OCI-LY7 (cell line): ENCODE results near the gene CYP3A7.

ENCODE experiments used
- EZH2phosphoT487 ChIP-seq: fragments of 200-600 bp; sonication (generic); IDR thresholded peaks from 2 replicates; pipeline ENCODE4 v1.6.1; 2018; ENCODE audit warnings: low read depth, borderline replicate concordance, mild to moderate bottlenecking, mixed run types, antibody characterized with exemption, low read length, moderate library complexity, mixed read lengths
- TF ChIP-seq, protein P1 (sequence below): fragments of 200-600 bp; sonication (generic); conservative IDR thresholded peaks from 2 replicates; pipeline ENCODE4 v1.5.1; 2014; ENCODE audit warnings: mild to moderate bottlenecking, antibody characterized with exemption, low read length, moderate library complexity, mixed read lengths

DNA sequence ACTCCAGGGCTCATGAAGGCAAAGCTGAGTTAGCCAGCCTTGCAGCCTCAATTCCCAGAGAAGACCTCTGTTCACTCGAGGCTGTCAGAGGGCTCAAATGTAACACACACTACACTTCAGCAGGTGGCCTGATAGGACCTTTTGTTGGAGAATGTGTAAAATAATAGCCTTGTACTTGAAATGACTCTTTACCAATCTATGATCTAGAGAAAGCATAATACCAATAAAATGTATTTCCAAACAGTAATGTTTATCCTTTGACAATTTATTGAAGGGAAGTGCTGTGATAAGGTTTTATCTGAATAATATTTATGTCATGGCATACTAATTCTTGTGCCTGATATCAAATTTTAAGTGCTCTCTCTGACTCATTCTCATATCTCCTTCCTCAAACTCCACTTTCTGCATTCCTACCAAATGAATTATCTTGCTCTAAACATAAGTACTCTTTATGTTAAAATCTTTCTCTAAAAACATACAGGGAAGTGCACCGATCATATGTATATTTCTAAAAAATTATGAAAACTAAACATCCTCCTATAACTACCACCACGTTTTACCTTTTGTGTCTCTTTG lies 20.9 kb downstream of the CYP3A7 start:
- TF ChIP-seq EZH2phosphoT487 = no peak
- TF ChIP-seq, protein P1, sequence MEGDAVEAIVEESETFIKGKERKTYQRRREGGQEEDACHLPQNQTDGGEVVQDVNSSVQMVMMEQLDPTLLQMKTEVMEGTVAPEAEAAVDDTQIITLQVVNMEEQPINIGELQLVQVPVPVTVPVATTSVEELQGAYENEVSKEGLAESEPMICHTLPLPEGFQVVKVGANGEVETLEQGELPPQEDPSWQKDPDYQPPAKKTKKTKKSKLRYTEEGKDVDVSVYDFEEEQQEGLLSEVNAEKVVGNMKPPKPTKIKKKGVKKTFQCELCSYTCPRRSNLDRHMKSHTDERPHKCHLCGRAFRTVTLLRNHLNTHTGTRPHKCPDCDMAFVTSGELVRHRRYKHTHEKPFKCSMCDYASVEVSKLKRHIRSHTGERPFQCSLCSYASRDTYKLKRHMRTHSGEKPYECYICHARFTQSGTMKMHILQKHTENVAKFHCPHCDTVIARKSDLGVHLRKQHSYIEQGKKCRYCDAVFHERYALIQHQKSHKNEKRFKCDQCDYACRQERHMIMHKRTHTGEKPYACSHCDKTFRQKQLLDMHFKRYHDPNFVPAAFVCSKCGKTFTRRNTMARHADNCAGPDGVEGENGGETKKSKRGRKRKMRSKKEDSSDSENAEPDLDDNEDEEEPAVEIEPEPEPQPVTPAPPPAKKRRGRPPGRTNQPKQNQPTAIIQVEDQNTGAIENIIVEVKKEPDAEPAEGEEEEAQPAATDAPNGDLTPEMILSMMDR = no peak
